ENCODE results near the gene MOB2.

DNA sequence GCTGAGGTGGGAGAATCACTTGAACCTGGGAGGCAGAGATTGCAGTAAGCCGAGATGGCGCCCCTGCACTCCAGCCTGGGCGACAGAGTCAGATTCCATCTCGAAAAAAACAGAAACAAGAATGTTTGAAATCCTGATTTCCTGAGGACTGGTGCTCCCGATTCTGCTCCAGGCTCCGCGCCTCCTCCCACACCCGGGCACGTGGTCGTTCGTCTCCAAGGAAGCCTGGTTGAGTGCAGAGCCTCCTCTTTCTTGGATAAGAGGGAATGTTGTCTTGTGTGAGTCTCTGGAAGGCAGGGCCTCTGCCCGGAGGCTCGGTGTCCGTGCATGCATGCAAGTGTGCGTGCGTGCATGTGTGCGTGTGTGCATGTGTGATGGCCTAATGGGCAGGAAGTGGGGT lies 66.8 kb downstream of the MOB2 start:
- TF ChIP-seq, protein P1, sequence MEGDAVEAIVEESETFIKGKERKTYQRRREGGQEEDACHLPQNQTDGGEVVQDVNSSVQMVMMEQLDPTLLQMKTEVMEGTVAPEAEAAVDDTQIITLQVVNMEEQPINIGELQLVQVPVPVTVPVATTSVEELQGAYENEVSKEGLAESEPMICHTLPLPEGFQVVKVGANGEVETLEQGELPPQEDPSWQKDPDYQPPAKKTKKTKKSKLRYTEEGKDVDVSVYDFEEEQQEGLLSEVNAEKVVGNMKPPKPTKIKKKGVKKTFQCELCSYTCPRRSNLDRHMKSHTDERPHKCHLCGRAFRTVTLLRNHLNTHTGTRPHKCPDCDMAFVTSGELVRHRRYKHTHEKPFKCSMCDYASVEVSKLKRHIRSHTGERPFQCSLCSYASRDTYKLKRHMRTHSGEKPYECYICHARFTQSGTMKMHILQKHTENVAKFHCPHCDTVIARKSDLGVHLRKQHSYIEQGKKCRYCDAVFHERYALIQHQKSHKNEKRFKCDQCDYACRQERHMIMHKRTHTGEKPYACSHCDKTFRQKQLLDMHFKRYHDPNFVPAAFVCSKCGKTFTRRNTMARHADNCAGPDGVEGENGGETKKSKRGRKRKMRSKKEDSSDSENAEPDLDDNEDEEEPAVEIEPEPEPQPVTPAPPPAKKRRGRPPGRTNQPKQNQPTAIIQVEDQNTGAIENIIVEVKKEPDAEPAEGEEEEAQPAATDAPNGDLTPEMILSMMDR (conservative IDR thresholded peaks at IDR 0.05 in 1 of 2, IDR thresholded peaks at IDR 0.05 in 1 of 2; ENCODE audit: low read depth in 1 of 2, low read length in 2 of 2): no peak
- no peak for TF ChIP-seq EZH2 (IDR thresholded peaks at IDR 0.05; ENCODE audit: low read length, missing control alignments)
